GM20431 (cell line): ENCODE data around the gene B9D1.
"Not testable (repeated sequence)": the region's sequence is repeated elsewhere in the genome, so short reads cannot be mapped to it uniquely, and the experiment has no call there.

ENCODE experiments used
- in situ Hi-C: fragments of 300-500 bp; cut with MseI, MboI; formaldehyde crosslinking; loops from one replicate; pipeline ENCODE4 v1.15.0; 2020; ENCODE audit warnings: low sequenced_read_pairs; ENCODE audit not compliant: unreplicated experiment

Gene B9D1

DNA sequence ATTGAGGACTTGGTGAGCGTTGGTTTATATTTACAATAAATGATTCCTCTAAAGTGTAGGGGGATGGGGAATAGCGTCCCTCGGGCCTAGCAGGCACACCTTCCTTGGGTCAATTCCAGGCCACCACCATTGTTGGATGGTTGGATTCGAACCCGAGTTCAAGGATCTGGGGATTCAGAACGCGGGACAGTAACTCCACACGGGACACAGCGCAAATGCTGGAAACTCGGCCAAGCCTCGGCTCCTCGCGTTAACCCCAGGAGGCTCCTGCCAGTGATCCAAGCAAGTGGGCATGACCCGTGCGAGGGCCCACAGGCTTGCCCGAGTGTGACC lies 613 bp downstream of the B9D1 start:
- in situ Hi-C loops = loop anchor here (10.0 kb wide), 1 partner anchor 93 kb away; no protein-coding TSS in a partner anchor

GRCh38 chr17:19361326-19361725 lies 1.2 kb downstream of the B9D1 start:
- in situ Hi-C loops = loop anchor here (10.0 kb wide), 1 partner anchor 93 kb away; no protein-coding TSS in a partner anchor

- in situ Hi-C loops = loop anchor here (10.0 kb wide), 1 partner anchor 94 kb away; no protein-coding TSS in a partner anchor
These were observed 1.8 kb downstream of the B9D1 start for GRCh38 chr17:19360772-19361171.

DNA sequence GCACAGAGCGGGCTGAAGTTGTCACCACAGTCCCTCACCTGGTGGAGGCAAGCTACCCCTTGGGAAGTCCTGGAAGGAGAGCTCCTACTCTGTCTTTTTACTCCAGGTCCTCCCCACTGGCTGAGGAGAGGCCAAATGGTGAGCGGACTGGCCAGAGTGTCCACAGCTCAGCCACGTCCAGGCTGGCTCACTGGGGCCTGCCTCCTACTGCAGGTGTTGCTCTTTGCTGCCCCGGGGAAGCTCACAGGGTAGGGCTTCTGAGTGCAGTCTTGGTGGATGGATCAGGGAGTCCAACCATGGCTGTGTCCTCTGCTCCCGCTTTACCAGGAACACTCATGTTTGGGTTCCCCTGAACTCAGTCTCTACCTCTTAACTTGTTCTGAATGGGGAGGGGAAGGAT lies 2.7 kb downstream of the B9D1 start:
- in situ Hi-C loops = loop anchor here (10.0 kb wide), 1 partner anchor 95 kb away; no protein-coding TSS in a partner anchor

- in situ Hi-C loops = no loop called here
These were observed 3.4 kb downstream of the B9D1 start for GRCh38 chr17:19359151-19359550.

DNA sequence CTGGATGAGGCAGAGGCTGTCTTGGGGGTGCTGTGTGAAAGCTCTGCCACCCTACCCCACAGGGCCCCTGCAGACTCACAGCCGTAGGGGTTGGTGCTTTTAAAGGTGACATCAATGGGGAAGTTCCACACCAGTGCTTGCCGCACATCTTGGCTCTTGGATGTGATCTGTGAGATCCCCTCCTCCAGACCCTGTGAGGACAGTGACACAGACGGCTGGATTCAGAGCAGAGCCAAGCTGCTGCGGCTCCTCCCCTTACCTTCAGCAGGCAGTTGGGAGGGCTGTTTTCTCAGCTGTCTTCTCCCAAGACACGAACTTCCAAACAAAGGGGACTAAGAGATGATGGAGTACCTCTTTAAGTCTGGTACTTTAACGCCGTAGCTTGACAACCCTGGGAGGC lies 4.8 kb downstream of the B9D1 start:
- in situ Hi-C loops = no loop called here

GRCh38 chr17:19357351-19357750 lies 5.2 kb downstream of the B9D1 start:
- in situ Hi-C loops = no loop called here

DNA sequence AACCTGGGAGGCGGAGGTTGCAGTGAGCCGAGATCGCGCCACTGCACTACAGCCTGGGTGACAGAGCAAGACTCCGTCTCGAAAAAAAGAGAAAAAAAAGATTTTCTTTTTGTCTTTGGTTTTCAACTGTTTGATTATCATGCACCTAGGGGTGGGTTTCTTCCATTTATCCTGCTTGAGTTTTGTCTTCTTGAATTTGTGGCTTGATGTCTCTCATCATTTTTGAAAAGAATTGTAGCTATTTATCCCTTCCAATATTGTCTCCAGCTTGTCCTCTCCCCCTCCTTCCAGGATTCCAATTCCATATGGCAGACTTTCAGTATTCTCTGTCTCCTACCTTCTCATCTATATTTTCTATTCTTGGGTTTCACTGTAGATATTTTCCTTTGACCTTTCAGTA lies 7.8 kb downstream of the B9D1 start:
- in situ Hi-C loops = no loop called here

- in situ Hi-C loops = not testable (repeated sequence)
These were observed 9.1 kb downstream of the B9D1 start for GRCh38 chr17:19353401-19353800.

- in situ Hi-C loops = no loop called here
These were observed 13.7 kb downstream of the B9D1 start for GRCh38 chr17:19348806-19349205.

GRCh38 chr17:19348081-19348650 lies 14.4 kb downstream of the B9D1 start:
- in situ Hi-C loops = no loop called here

- in situ Hi-C loops = no loop called here
These were observed 15.0 kb downstream of the B9D1 start for GRCh38 chr17:19347323-19348080.

DNA sequence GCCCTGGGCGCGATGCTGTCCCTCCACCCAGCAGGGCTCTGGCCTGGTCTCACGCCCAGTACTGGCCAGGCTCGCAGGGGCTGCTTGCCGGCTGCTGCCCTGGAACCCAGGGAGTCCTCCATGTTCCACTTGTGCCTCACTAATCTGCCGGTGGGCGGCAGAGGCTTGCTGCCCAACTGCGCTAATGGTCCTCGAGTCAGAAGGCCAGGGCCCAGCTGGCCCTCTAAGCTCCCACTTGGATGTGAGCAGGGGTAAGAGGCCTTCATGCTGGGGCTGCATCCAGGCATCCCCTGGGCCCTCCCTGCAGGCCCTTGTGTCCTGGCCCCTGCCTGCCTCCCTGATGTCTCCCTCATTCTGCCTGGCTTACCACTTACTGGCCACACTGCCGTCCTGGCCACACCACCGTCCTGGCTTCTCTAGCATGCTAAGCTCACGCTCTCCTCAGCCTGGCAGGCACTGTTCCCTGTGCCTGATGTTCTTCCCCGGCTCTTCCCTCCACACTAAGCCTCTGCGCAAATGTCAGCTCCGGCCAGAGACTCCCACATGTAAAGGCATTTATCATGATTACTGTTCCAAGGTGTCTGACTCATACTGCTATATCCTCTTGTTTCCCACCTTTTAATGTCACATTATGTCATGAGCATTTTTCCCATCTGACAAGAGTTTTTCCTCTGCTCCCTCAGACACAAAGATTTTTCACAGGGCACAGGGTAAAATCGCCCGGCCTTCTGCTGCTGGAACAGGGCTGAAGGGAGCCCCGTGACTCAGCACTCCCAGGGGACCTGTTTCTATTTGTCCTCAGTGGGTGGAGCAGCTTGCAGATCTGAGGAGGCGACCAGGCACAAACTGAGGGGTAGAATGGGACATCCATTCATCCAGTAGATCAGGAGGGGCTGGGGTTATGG lies 15.9 kb downstream of the B9D1 start:
- in situ Hi-C loops = no loop called here

GRCh38 chr17:19345486-19346350 lies 16.8 kb downstream of the B9D1 start:
- in situ Hi-C loops = no loop called here

DNA sequence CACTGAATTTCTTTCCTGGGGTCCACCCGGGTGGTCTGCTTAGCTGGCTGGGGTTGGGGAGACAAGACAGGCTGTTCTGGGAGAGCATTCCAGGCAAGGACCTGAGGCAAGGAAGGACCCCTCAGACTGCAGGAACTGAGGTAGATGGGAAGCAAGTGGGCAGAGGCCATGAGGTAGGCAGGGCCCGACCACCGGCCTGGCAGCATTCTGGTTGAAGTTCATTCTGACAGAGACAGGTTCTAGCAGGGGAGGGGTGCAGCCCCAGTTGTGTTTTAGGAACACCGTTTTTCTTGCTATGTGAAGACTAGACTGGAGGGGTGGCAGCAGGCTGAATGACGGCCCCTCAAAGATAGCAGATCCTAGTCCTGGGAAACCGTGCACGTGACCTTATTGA lies 17.5 kb downstream of the B9D1 start:
- in situ Hi-C loops = no loop called here

- in situ Hi-C loops = no loop called here
These were observed 18.0 kb downstream of the B9D1 start for GRCh38 chr17:19344311-19345066.

GRCh38 chr17:19343671-19344151 lies 18.8 kb downstream of the B9D1 start:
- in situ Hi-C loops = no loop called here

- in situ Hi-C loops = no loop called here
These were observed 19.3 kb downstream of the B9D1 start for GRCh38 chr17:19343256-19343630.

- in situ Hi-C loops = no loop called here
These were observed 19.8 kb downstream of the B9D1 start for GRCh38 chr17:19342611-19343255.
